Kidney glomerular epithelial cell (primary cell): ENCODE results near the gene CYGB.
"Not testable (repeated sequence)": the region's sequence is repeated elsewhere in the genome, so short reads cannot be mapped to it uniquely, and the experiment has no call there.

ENCODE experiments used
- DNase-seq: peaks from one replicate; lab custom pipeline; 2025; lab: John Stamatoyannopoulos, UW

The CYGB gene

DNA sequence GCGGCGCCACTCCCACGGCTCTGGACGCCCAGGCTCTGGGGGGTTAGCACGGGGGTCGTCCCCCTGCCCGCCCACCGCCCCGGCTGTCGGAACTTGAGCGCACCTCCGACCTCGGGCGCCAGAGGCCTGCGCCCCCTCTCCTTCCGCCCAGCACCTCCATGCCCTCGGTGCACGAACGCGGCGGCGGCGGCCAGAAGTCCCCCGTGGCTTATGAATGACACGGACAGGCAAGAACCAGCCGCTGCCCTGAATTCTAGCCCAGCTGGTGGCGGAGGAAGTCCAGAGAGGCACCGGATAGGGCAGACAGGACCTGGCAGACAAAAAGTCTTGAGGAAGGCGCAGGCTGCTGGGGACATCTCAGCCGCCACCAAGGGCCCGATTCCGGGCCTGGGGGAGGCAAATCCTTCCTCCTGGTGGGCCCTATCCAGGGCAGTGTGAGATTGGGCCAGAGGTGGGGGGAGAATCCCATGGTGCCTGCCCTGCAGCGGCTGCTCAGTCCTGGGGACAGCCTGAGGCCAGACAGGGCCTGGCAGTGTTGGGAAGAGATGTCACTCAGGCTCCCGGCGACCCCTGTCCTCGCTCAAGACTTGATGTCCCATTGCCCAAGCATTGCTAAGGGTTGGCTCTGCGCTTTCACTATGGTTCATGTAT is 897 bp upstream of the CYGB start:
- no peak for DNase-seq

- DNase-seq, result no peak
Observed at GRCh38 chr17:76537288-76537577, 276 bp downstream of the CYGB start.

DNA sequence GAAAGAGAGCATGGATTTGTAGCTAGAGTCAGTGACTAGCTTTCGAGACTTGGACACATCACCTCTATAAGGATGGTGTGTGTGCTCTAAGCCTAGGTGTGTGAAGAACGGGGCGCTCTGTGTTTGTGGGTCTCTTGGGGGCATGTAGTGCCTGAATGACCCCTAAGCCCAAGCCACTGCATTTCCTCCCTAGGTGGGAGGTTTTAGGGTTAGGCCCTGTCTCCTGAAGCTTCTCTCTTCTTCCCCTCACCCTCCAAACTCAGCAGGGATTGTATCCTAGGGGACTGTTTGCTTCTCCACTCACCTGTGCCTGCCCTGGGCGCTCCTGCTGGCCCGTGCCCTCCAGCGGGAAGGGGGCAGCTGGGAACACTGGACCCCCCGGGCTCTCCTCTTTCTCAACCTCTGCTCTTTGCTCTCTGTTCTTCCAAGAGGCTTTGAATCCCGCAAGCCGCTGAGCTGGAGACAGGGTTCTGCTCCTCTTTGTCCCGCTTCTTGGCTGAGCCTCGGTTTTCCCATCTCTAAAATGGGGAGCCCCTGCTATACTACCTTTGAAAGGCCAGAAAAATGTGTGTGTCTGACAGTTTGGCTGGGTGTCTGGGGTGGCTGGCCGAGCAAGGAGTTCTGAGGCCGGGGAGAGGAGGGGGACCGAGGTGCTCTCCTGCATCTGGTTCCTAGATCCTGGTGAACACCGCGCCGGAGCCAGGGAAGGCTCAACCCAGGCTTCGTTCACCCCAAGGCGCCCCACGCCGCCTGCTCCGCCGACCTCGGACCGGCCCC is 810 bp downstream of the CYGB start:
- DNase-seq, result no peak

- no peak for DNase-seq
Observed at GRCh38 chr17:76535788-76536510, 1.6 kb downstream of the CYGB start.

DNA sequence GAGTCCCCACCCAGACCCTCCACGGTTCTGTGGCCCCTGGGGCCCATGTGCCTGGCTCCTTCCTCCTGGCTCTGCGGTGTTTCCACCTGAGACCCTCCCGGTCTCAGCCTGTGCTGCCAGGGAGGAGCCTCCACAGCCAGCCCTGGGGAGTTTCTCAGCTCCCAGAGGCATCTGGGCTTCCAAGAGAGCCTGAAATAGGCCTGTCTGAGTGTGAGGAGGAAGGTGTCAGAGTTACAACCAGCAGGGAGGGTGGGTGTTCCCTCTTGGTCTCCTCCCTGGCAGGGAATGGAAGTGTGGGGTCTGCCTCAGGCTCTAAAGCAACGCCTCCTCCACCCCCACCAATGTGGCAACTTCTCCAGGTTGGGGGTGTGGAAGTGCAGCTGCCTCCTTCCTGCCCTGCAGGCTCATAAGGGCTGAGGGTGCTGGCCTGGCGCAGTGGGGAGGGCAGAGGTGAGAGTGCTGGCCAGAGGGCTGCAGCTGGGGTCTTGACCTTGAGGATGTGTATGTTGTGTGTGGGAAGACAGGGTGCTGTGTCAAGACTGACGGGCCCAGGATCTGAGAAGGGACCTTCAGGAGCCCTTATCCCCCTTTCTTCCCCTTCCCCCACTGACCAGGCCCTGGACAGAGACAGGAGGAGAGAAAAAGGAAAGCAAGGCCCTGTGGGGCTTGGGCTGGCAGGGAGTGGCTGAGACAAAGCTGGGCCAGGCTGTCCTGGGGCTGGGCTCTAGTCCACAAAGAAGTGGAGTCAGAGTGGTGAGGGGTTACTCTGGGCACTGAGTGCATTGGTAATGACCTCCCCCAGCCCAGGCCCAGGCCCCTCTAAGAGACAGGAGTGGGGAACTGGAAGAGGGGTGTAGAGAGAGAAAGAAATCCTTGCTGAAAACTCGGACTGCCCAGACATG is 2.4 kb downstream of the CYGB start:
- no peak for DNase-seq

- DNase-seq, result not testable (repeated sequence)
Observed at GRCh38 chr17:76533640-76534359, 3.7 kb downstream of the CYGB start.

DNA sequence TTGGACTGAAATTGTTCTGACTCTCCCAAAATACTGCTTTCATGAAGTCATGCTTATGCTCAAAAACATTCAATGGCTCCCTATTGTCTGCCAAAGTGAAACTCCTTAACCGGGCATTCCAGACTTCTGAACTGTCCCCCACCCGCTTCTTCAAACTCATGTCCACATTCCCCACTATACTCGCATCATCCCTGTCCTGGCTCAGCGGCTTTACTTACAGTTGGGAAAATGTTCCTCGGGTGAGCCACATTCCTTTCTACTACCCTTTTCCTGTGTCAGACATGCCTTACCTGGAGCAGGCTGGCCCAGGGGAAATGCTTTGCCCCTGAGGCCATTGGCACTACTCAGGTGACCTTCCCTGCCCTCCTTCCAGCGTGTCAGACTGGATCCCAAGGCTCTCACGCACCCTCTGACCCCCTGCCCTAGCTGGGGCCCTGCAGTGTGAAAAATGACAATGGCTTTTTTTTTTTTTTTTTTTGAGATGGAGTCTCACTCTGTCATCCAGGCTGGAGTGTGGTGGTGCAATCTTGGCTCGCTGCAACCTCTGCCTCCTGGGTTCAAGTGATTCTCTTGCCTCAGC is 5.3 kb downstream of the CYGB start:
- DNase-seq, result no peak

- DNase-seq, result no peak
Observed at GRCh38 chr17:76531486-76532038, 5.9 kb downstream of the CYGB start.

DNA sequence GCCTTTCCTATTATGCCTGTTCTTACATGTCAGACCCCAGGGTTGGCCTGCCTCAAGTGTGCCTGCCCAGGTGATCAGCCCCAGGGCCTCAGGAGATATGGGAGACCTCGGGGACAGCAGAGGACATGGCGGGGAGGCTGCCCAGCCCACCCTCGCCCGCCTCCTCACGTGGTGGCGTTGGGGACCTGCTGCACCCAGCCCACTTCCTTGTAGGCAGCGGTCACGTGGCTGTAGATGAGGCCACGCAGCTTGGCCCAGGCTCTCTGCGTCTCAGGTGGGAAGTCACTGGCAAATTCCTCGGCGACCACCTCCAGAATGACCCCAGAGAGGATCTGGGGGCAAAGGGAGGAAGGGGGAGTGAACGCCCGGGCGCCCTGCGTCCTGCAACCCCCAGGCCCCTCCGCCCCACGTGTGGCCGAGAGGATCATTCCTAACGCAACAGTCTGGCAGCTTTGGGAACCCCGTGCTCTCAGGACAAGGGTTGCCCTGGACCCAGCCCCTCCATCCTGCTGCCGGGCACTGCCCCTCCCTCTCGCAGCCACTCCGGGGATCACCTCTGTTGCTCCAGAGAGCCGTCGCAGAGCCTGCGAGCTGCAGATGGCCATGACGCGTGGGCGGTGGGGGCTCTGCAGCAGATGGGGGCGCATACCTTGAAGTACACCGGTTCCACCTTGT is 6.6 kb downstream of the CYGB start:
- no peak for DNase-seq

DNA sequence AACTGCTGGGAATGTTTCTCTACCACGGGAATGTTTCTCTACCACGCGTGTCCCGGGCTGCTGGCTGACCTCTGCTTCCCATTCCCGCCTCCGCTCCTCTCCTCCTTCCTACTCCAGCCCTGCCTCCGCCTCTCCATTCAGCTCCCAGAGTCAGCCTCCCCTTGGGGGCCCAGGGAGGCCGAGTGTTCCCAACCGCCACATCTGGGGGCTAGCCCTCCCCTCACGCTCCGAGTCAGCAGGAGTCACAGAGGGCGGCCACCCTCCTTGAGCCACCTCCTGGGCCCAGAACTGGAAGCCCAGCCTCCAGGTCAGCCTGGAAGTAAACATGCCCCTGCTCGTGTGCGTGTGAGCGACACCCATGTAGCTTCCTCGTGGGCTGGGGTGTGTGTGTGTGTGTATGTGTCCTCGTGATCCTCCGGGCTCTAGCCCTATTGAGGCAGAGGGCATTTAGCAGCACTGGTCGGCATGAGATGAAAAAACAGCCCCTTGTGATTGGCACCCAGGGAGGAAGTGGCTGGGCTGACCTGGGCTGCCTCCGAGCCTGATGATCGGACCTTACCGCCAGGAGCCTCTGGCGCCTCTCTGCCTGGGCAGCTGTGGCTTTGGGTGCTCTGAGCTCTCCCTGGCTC is 7.3 kb downstream of the CYGB start:
- no peak for DNase-seq

DNA sequence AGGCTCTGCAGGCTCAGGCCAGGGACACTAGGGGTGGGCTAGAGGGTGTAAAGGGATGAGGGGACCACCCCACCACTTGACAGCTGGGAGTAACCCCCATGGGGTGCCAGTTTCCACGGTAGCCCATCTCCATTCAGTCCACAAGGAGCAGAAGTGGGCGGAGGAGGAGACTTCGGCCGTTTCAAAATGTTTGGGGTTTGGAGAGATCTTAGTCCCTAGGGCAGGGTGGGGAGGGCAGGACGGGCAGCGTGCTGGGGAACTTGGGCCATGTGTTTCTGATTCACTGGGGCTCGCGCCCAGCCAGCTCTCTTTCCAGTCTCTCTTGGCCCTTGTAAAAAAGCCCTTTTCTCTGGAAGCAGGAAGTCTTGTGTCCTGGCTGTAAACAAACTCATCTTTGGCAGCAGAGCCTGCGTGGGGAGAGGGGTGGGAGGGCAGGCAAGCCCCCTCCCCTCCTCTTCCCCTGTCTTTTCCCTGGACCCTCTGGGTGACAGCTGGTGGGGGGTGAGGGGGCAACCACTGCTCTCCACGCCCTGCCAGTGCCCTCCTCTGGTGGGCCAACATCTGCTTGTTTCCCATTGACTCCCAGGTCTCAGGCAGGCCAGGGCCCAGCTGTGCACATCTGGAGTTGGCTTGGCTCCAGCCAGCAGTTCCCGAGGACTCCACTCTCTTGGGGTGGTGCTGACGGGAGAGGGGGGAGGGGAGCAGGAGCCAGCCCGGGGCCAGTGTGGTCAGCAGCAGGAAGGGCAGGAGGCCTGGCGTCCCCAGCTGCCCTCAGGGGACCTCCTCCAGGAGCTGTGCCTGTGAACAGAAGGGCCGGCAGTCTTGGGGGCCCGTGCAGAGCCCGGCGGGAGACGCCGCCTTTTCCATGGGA is 8.1 kb downstream of the CYGB start:
- no peak for DNase-seq

- DNase-seq, result no peak
Observed at GRCh38 chr17:76528528-76529223, 8.8 kb downstream of the CYGB start.

- no peak for DNase-seq
Observed at GRCh38 chr17:76528156-76528527, 9.4 kb downstream of the CYGB start.

DNA sequence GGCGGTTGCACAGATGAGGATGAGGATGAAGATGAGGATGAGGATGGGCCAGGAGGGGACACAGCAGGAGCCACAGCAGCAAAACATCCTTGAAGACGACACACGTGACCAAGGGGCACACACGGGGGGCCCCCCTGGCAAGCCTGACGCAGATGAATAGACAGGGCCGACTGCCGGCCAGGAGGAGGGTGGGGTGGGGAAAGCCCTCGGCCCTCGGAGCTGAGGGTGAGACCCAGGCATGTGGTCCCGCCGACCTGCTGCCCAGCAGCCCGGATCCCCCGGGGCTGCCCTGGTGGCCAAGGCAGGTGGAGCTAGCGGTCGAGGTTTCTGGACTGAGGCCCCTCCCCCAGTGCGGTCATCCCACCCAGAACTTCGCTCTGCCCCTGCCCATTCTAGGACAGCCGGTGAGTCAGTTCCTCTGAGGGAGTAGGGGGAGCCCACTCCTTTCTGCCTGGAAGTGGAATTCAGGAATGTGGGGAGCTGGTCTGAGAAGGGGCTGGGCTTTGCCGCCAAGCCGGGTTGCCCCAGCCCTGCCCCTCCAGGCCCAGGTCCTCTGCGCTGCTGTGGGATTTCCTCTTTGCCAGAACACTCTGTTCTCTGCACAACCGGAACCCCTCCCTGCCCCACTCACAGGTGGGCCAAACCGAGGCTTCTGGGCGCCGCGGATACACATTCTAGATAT is 9.9 kb downstream of the CYGB start:
- peak; percentile 63 for DNase-seq

- not testable (repeated sequence) for DNase-seq
Observed at GRCh38 chr17:76527016-76527415, 10.5 kb downstream of the CYGB start.

DNA sequence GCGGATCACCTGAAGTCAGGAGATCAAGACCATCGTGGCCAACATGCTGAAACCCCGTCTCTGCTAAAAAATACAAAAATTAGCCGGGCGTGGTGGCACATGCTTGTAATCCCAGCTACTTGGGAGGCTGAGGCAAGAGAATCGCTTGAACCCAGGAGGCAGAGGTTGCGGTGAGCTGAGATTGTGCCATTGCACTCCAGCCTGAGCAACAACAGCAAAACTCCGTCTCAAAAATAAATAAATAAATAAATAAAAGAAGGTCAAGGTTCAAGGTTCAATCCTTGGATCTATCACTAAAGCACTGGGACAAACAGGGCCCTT is 12.0 kb downstream of the CYGB start:
- not testable (repeated sequence) for DNase-seq

- DNase-seq, result no peak
Observed at GRCh38 chr17:76524598-76525512, 12.7 kb downstream of the CYGB start.
